Osteoblast (primary cell): Measurements from ENCODE around the gene EXPH5. TPM values are rescaled to one million over a fixed set of nuclear protein-coding genes. Genes with fewer than 3 reads are reported as not detected.

Experiments
- DNase-seq: peaks from one replicate; pipeline ENCODE4 v3.0.0; 2011; ENCODE audit warnings: low spot score, mixed read lengths; ENCODE audit not compliant: insufficient read length; ENCODE audit errors: missing footprints
- H2AFZ ChIP-seq: 2 replicates; pipeline ENCODE4 v1.6.0; 2011; ENCODE audit warnings: mild to moderate bottlenecking, low read length
- H3K27ac ChIP-seq: 2 replicates; pipeline ENCODE4 v1.5.1; 2011; ENCODE audit warnings: mild to moderate bottlenecking, low read depth, low read length, moderate library complexity
- H3K27me3 ChIP-seq: 2 replicates; pipeline ENCODE4 v1.6.0; 2012; ENCODE audit warnings: mild to moderate bottlenecking, control low read depth, inconsistent platforms, low read length, moderate library complexity; ENCODE audit not compliant: insufficient read depth
- H3K36me3 ChIP-seq: 2 replicates; pipeline ENCODE4 v1.5.1; 2011; ENCODE audit warnings: mild to moderate bottlenecking, low read length, control low read depth, moderate library complexity; ENCODE audit not compliant: insufficient read depth
- H3K4me1 ChIP-seq: 2 replicates; pipeline ENCODE4 v1.5.1; 2011; ENCODE audit warnings: mild to moderate bottlenecking, low read length, control low read depth, moderate library complexity; ENCODE audit not compliant: insufficient read depth
- H3K4me2 ChIP-seq: 2 replicates; pipeline ENCODE4 v1.6.0; 2011; ENCODE audit warnings: mild to moderate bottlenecking, low read length; ENCODE audit not compliant: insufficient read depth
- H3K4me3 ChIP-seq: fragments of 200-600 bp; sonication (generic); 3 replicates; pipeline ENCODE4 v1.5.1; 2012; ENCODE audit warnings: mild to moderate bottlenecking, low read length, inconsistent platforms; ENCODE audit not compliant: insufficient read depth
- H3K79me2 ChIP-seq: 2 replicates; pipeline ENCODE4 v1.6.0; 2012; ENCODE audit warnings: mild to moderate bottlenecking, low read length, control low read depth, inconsistent platforms; ENCODE audit not compliant: insufficient read depth
- H3K9me3 ChIP-seq: 2 replicates; pipeline ENCODE4 v1.5.1; 2011; ENCODE audit warnings: low read depth, low read length, control low read depth
- H4K20me1 ChIP-seq: 2 replicates; pipeline ENCODE4 v1.6.0; 2012; ENCODE audit warnings: mild to moderate bottlenecking, low read length, control low read depth; ENCODE audit not compliant: insufficient read depth
- CTCF ChIP-seq: IDR thresholded peaks from 2 replicates; pipeline ENCODE4 v1.5.1; 2011; ENCODE audit warnings: mild to moderate bottlenecking, low read depth, low read length, moderate library complexity; ENCODE audit errors: extremely low read depth
- total RNA-seq: library from RNA; depleted of rRNA; stranded (reverse); fragments of >200 nt; gene quantifications from 2 replicates; pipeline ENCODE4 v1.2.3, GENCODE V29; 2012

The EXPH5 gene
- total RNA-seq, 1 donor, result under 0.01 TPM

GRCh38 chr11:108474664-108475463, 118.7 kb downstream of the EXPH5 start:
- Histone ChIP-seq H3K27me3 (no peaks in the 10 kb centered on the region), H2AFZ (no peak overlapping the region), H3K27ac (no peak overlapping the region), H3K4me2 (no peak overlapping the region), H3K4me3 (no peak overlapping the region), H3K79me2 (no peaks in the 10 kb centered on the region), H3K36me3 (peaks cover 29% of the 10 kb centered on the region), H3K4me1 (no peaks in the 10 kb centered on the region), H4K20me1 (no peaks in the 10 kb centered on the region), H3K9me3 (no peaks in the 10 kb centered on the region)
- no peak for DNase-seq
- TF ChIP-seq CTCF, result no peak

DNA sequence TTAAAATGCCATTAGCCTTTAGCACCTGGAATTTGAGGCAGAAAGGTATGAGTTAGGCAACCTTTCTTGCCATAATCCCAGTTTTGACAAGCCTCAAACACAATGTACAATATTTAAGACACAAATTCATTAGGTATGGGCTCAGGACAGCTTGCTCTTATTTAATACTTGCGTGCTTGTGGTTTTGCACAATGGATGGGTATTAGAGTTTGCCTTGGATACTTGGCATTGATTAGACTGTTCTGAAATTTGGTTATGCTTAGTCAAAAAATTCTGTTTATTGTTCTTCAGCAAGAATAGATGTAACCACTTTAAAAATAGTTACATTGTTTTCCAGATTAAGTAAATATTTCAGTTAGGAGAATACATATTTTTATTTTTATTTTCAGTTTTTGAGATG, 120.9 kb downstream of the EXPH5 start:
- peaks cover 20% of the 10 kb centered on the region for H3K36me3 ChIP-seq
- TF ChIP-seq CTCF, result no peak
- H2AFZ ChIP-seq, result no peak overlapping the region
- no peaks in the 10 kb centered on the region for H3K4me1 ChIP-seq
- no peaks in the 10 kb centered on the region for H3K79me2 ChIP-seq
- no peak overlapping the region for H3K27ac ChIP-seq
- no peaks in the 10 kb centered on the region for H4K20me1 ChIP-seq
- no peak overlapping the region for H3K4me3 ChIP-seq
- H3K9me3 ChIP-seq, result no peaks in the 10 kb centered on the region
- H3K27me3 ChIP-seq, result no peaks in the 10 kb centered on the region
- no peak overlapping the region for H3K4me2 ChIP-seq
- DNase-seq, result no peak

DNA sequence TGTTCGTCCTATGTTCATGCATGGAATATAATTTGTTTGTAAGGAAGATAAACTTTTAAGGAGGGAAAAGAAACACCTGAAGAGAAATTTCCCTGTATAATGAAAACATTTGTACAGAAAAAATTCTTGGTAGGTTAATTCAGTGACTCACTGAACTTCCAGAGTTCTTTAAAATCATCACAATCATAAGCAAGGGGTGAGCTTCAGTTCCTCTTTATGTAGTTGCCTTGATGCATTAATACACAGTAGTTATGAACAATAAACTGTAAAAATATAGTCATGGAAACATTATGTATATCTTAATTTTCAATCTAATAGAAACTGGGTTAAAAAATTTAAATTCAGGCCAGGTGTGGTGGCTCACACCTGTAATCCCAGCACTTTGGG, 125.1 kb downstream of the EXPH5 start:
- TF ChIP-seq CTCF, result no peak
- Histone ChIP-seq H3K79me2 (no peaks in the 10 kb centered on the region), H3K27ac (no peak overlapping the region), H3K4me2 (peak overlapping the region; percentile 94), H3K4me3 (no peak overlapping the region), H3K4me1 (no peaks in the 10 kb centered on the region), H4K20me1 (no peaks in the 10 kb centered on the region), H3K27me3 (no peaks in the 10 kb centered on the region), H3K9me3 (no peaks in the 10 kb centered on the region), H2AFZ (peak overlapping the region; percentile 97), H3K36me3 (no peaks in the 10 kb centered on the region)
- DNase-seq, result no peak

- Histone ChIP-seq H3K36me3 (no peaks in the 10 kb centered on the region), H3K79me2 (no peaks in the 10 kb centered on the region), H3K4me2 (peak within 1 kb of the TSS; percentile 94), H3K27me3 (no peaks in the 10 kb centered on the region), H4K20me1 (no peaks in the 10 kb centered on the region), H3K27ac (peak within 1 kb of the TSS; percentile 97), H3K4me1 (no peaks in the 10 kb centered on the region), H3K4me3 (peak within 1 kb of the TSS; percentile 82), H2AFZ (peak within 1 kb of the TSS; percentile 97), H3K9me3 (no peaks in the 10 kb centered on the region)
- peak; percentile 93 for DNase-seq
- TF ChIP-seq CTCF, result no peak
These were observed 126.3 kb downstream of the EXPH5 start, which contains the start of gene C11orf65 for GRCh38 chr11:108467091-108467823. C11orf65 (minus strand) TSS chr11:108467529; CDS start chr11:108461559, 5,970 bp downstream.
